Karpas-422 (cell line): ENCODE data around the gene DRC7. TPM values are rescaled to one million over a fixed set of nuclear protein-coding genes. Genes with fewer than 3 reads are reported as not detected.
A peak's percentile ranks its signal among the peaks of the same experiment; 100 is the strongest.

Experiments
- DNase-seq: peaks from one replicate; pipeline ENCODE4 v3.0.0-alpha.2; 2015
- H2AFZ ChIP-seq: fragments of 200-600 bp; sonication (generic); 2 replicates; pipeline ENCODE4 v1.6.1; 2014; ENCODE audit warnings: antibody characterized with exemption, low read length, mixed read lengths
- H3K27ac ChIP-seq: fragments of 200-600 bp; sonication (generic); 2 replicates; pipeline ENCODE4 v1.5.1; 2014; ENCODE audit warnings: mild to moderate bottlenecking, low read length, moderate library complexity
- H3K27me3 ChIP-seq: fragments of 200-600 bp; sonication (generic); 2 replicates; pipeline ENCODE4 v1.6.1; 2014; ENCODE audit warnings: low read length, mixed read lengths
- H3K36me3 ChIP-seq: fragments of 200-600 bp; sonication (generic); 2 replicates; pipeline ENCODE4 v1.6.1; 2014; ENCODE audit warnings: low read length, mixed read lengths; ENCODE audit not compliant: insufficient read depth
- H3K4me1 ChIP-seq: fragments of 200-600 bp; sonication (generic); 2 replicates; pipeline ENCODE4 v1.6.1; 2014; ENCODE audit warnings: mild to moderate bottlenecking, low read length, mixed read lengths
- H3K4me2 ChIP-seq: fragments of 200-600 bp; sonication (generic); 2 replicates; pipeline ENCODE4 v1.6.1; 2014; ENCODE audit warnings: low read length, low read depth, mild to moderate bottlenecking; ENCODE audit not compliant: poor library complexity, severe bottlenecking
- H3K4me3 ChIP-seq: fragments of 200-600 bp; sonication (generic); 2 replicates; pipeline ENCODE4 v1.5.1; 2014; ENCODE audit warnings: mild to moderate bottlenecking, antibody characterized with exemption, low read length, mixed read lengths
- H3K79me2 ChIP-seq: fragments of 200-600 bp; sonication (generic); 2 replicates; pipeline ENCODE4 v1.6.1; 2014; ENCODE audit warnings: mild to moderate bottlenecking, low read length, mixed read lengths
- H3K9ac ChIP-seq: fragments of 200-600 bp; sonication (generic); 2 replicates; pipeline ENCODE4 v1.6.0; 2014; ENCODE audit warnings: low read length
- H3K9me2 ChIP-seq: fragments of 200-600 bp; sonication (generic), shearing (Covaris generic); replicated peaks from 2 replicates; pipeline ENCODE4 v1.6.0; 2014; ENCODE audit warnings: mild to moderate bottlenecking, low read length, moderate library complexity; ENCODE audit not compliant: insufficient read depth
- H3K9me3 ChIP-seq: fragments of 300-700, 200-600 bp; sonication (generic); 2 replicates; pipeline ENCODE4 v1.6.1; 2014; ENCODE audit warnings: low read length, mixed read lengths
- H4K20me1 ChIP-seq: fragments of 200-600 bp; sonication (generic); 2 replicates; pipeline ENCODE4 v1.6.1; 2014; ENCODE audit warnings: mild to moderate bottlenecking, antibody characterized with exemption, low read length, low read depth; ENCODE audit not compliant: insufficient read depth
- total RNA-seq: library from RNA; depleted of rRNA; stranded (reverse); fragments of >200 nt; shearing (Covaris generic); gene quantifications from 2 replicates; pipeline ENCODE4 v1.2.3, GENCODE V29; 2014; ENCODE audit warnings: low replicate concordance

The DRC7 gene
- total RNA-seq, 1 experiment from 2014 or later, result not detected

DNA sequence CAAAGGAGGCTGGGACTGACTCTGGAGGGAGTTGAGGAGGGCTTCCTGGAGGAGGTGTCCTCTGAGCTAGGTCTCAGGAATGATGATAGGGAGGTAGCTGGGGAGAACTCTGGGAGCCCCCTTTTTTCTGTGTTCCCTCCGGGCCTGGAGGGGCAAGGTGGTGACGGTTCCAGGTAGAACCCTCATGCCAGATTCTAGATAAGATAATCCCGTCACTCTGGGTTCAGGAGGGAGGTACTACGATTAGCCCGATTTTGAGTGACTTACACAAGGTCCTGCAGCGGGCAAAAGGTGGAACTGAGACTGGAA lies 45.2 kb upstream of the DRC7 start:
- H3K9me3 ChIP-seq, result no peaks in the 10 kb centered on the region
- H3K79me2 ChIP-seq, result no peaks in the 10 kb centered on the region
- no peaks in the 10 kb centered on the region for H3K36me3 ChIP-seq
- H4K20me1 ChIP-seq, result no peaks in the 10 kb centered on the region
- H3K4me3 ChIP-seq, result no peak overlapping the region
- no peak overlapping the region for H2AFZ ChIP-seq
- no peak overlapping the region for H3K9ac ChIP-seq
- H3K27me3 ChIP-seq, result no peaks in the 10 kb centered on the region
- H3K4me1 ChIP-seq, result no peaks in the 10 kb centered on the region
- DNase-seq, result no peak
- H3K4me2 ChIP-seq, result no peak overlapping the region
- no peak overlapping the region for H3K27ac ChIP-seq
- H3K9me2 ChIP-seq, result no peaks in the 10 kb centered on the region

- Histone ChIP-seq H3K9me3 (no peaks in the 10 kb centered on the region), H3K27ac (no peak overlapping the region), H4K20me1 (no peaks in the 10 kb centered on the region), H3K27me3 (no peaks in the 10 kb centered on the region), H3K4me1 (no peaks in the 10 kb centered on the region), H2AFZ (no peak overlapping the region), H3K9me2 (no peaks in the 10 kb centered on the region), H3K79me2 (no peaks in the 10 kb centered on the region), H3K4me3 (no peak overlapping the region), H3K4me2 (no peak overlapping the region), H3K36me3 (no peaks in the 10 kb centered on the region), H3K9ac (no peak overlapping the region)
- DNase-seq, result no peak
Observed at GRCh38 chr16:57649846-57650245, 44.8 kb upstream of the DRC7 start.

GRCh38 chr16:57651344-57652333 lies 43.0 kb upstream of the DRC7 start:
- H3K9me3 ChIP-seq, result no peaks in the 10 kb centered on the region

DNA sequence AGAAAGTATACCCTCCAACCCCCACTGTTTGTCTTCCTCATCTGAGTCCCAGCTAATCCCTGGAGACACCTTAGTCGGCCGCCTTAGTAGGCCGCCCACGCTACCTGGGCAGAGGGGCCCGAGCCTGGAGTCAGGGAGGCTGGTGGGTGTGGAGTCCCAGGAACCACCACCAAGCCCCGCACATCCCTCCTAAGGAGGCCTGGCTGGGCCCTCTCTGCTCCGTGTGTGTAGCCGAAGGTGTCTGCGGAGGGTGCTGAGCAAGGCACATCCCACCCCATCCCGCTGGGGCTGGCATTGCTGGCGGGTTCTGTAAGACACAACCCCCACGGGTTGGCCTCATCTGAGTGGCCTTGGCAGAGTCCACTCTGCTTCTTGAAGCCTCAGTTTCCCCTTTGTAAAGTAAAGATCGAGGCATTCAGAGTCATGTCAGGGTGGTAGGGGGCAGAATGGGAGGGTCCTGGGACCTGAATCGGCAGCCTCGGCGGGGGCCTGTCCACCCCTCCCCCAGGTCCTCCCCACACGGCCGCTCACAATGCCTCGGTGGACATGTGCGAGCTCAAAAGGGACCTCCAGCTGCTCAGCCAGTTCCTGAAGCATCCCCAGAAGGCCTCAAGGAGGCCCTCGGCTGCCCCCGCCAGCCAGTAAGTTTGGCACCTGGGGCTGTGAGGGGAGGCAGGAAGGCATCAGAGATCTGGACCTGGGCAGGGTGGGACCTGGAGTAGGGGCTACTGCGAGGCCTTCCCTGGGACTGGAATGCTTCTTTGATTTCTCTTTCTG lies 41.7 kb upstream of the DRC7 start:
- H3K4me3 ChIP-seq, result no peak overlapping the region
- no peaks in the 10 kb centered on the region for H3K9me3 ChIP-seq
- H3K4me1 ChIP-seq, result no peaks in the 10 kb centered on the region
- H3K27me3 ChIP-seq, result no peaks in the 10 kb centered on the region
- no peak overlapping the region for H2AFZ ChIP-seq
- H3K27ac ChIP-seq, result no peak overlapping the region
- no peaks in the 10 kb centered on the region for H3K79me2 ChIP-seq
- H4K20me1 ChIP-seq, result no peaks in the 10 kb centered on the region
- no peaks in the 10 kb centered on the region for H3K9me2 ChIP-seq
- no peak overlapping the region for H3K9ac ChIP-seq
- DNase-seq, result no peak
- H3K4me2 ChIP-seq, result no peak overlapping the region
- no peaks in the 10 kb centered on the region for H3K36me3 ChIP-seq

More at GRCh38 chr16:57651344-57652333, 43.0 kb upstream of the DRC7 start:
- no peaks in the 10 kb centered on the region for H3K79me2 ChIP-seq
- H3K9me2 ChIP-seq, result no peaks in the 10 kb centered on the region
- H3K27ac ChIP-seq, result no peak overlapping the region
- H3K4me2 ChIP-seq, result no peak overlapping the region
- no peak overlapping the region for H3K9ac ChIP-seq
- H3K4me1 ChIP-seq, result no peaks in the 10 kb centered on the region
- no peak overlapping the region for H3K4me3 ChIP-seq
- DNase-seq, result peak; percentile 56
- no peaks in the 10 kb centered on the region for H3K27me3 ChIP-seq
- H4K20me1 ChIP-seq, result no peaks in the 10 kb centered on the region
- no peaks in the 10 kb centered on the region for H3K36me3 ChIP-seq
- no peak overlapping the region for H2AFZ ChIP-seq

DNA sequence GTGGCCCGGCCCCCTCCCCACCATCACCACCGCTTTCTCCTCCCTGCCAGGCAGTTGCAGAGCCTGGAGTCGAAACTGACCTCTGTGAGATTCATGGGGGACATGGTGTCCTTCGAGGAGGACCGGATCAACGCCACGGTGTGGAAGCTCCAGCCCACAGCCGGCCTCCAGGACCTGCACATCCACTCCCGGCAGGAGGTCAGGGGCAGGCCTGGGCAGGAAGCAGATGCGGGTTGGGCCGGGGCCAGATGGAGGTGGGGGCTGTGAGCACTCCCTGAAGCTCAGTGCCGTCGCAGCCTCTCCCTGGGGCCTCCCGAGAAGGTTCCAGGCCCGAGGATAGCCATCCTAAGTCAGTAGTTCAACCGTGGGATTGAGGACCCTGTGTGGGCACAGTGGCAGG lies 40.7 kb upstream of the DRC7 start:
- H3K9me3 ChIP-seq, result no peaks in the 10 kb centered on the region
- H3K36me3 ChIP-seq, result no peaks in the 10 kb centered on the region
- no peaks in the 10 kb centered on the region for H3K9me2 ChIP-seq
- H3K4me3 ChIP-seq, result no peak overlapping the region
- H3K9ac ChIP-seq, result no peak overlapping the region
- H2AFZ ChIP-seq, result no peak overlapping the region
- no peak for DNase-seq
- no peaks in the 10 kb centered on the region for H3K79me2 ChIP-seq
- H3K27me3 ChIP-seq, result no peaks in the 10 kb centered on the region
- H3K27ac ChIP-seq, result no peak overlapping the region
- no peak overlapping the region for H3K4me2 ChIP-seq
- H3K4me1 ChIP-seq, result no peaks in the 10 kb centered on the region
- no peaks in the 10 kb centered on the region for H4K20me1 ChIP-seq

DNA sequence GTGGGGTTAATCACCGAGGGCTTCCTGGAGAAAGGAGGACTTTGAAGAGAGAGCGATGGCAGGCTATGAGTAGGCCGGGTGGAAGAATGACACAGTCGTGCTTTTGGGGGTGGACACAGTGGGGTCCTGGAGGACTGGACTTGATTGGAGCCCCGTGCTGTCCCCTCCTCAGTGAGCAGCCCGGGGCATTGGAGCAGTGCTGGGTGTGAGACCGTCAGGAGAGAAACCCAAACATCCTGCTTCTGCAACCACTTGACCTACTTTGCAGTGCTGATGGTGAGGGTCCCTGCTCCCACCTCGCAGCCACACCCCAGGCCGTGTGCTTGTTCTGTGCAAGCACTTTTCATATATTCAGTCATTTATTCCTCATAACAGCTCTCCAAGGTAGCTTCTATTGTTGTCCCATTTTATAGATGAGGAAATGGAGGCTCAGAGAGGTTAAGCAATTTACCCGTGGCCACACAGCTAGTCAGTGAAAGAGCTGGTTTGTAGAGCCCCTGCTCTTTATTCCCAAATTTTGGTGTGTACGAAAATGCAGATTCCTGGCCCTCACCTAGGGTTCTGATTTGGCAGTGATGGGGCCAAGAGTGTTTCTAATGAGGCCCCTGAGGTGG lies 38.2 kb upstream of the DRC7 start:
- no peaks in the 10 kb centered on the region for H3K79me2 ChIP-seq
- no peaks in the 10 kb centered on the region for H3K9me3 ChIP-seq
- no peaks in the 10 kb centered on the region for H3K9me2 ChIP-seq
- no peak overlapping the region for H3K9ac ChIP-seq
- no peak for DNase-seq
- no peaks in the 10 kb centered on the region for H3K36me3 ChIP-seq
- H4K20me1 ChIP-seq, result no peaks in the 10 kb centered on the region
- H2AFZ ChIP-seq, result no peak overlapping the region
- no peak overlapping the region for H3K27ac ChIP-seq
- no peak overlapping the region for H3K4me2 ChIP-seq
- H3K27me3 ChIP-seq, result no peaks in the 10 kb centered on the region
- no peaks in the 10 kb centered on the region for H3K4me1 ChIP-seq
- no peak overlapping the region for H3K4me3 ChIP-seq

- H3K9ac ChIP-seq, result no peak overlapping the region
- H3K4me1 ChIP-seq, result no peaks in the 10 kb centered on the region
- no peak overlapping the region for H3K4me2 ChIP-seq
- H3K36me3 ChIP-seq, result no peaks in the 10 kb centered on the region
- H2AFZ ChIP-seq, result no peak overlapping the region
- no peak overlapping the region for H3K4me3 ChIP-seq
- no peaks in the 10 kb centered on the region for H4K20me1 ChIP-seq
- no peaks in the 10 kb centered on the region for H3K9me3 ChIP-seq
- no peak for DNase-seq
- no peaks in the 10 kb centered on the region for H3K79me2 ChIP-seq
- no peaks in the 10 kb centered on the region for H3K9me2 ChIP-seq
- H3K27me3 ChIP-seq, result no peaks in the 10 kb centered on the region
- no peak overlapping the region for H3K27ac ChIP-seq
Observed at GRCh38 chr16:57657228-57657627, 37.4 kb upstream of the DRC7 start.
